ENCODE measurements around the gene ZNF518B. TPM values are rescaled to one million over a fixed set of nuclear protein-coding genes. Genes with fewer than 3 reads are reported as not detected.

The ZNF518B gene
- total and polyA plus RNA-seq, 9 of the 15 experiments (the other 6 are each of a cell fraction or from before 2014, with no cell fraction given) = 13.1 to 48.9 (median 37.5) TPM

- intact Hi-C loops (cut with micrococcal nuclease) (no loop called here), in situ Hi-C loops (cut with MboI) (no loop called here)
- Histone ChIP-seq H3K27ac (ENCODE audit: extremely low read depth, low read depth, low read length) (no peak overlapping the region), H3K27me3 (ENCODE audit: control insufficient read depth in 2 of 2, insufficient read depth in 2 of 2, low read length in 2 of 2) (peaks cover 8 to 17% of the 10 kb centered on the region in 2 experiments; a peak in 3 of 5 replicates), H3K4me1 (replicated peaks in 1 of 2; ENCODE audit: control insufficient read depth in 2 of 2, insufficient read depth in 2 of 2, low read length in 2 of 2) (peaks cover 0 to 12% of the 10 kb centered on the region in 2 experiments; a peak in 3 of 5 replicates), H2AFZ (ENCODE audit: low read depth, low read length) (no peak overlapping the region), H3K9me3 (replicated peaks; ENCODE audit: control insufficient read depth, insufficient read depth, low read depth, low read length) (no peaks in the 10 kb centered on the region), H3K9ac (ENCODE audit: insufficient read depth in 1 of 2, low read depth in 2 of 2, low read length in 2 of 2) (no peak overlapping the region), H4K20me1 (replicated peaks; ENCODE audit: control insufficient read depth, insufficient read depth, low read length) (no peaks in the 10 kb centered on the region), H3K4me3 (no peak overlapping the region), H3K36me3 (ENCODE audit: control insufficient read depth, insufficient read depth, low read length) (no peaks in the 10 kb centered on the region), H3K4me2 (ENCODE audit: insufficient read depth, low read length) (no peak overlapping the region), H3K9me1 (ENCODE audit: control insufficient read depth, insufficient read depth, low read length) (no peaks in the 10 kb centered on the region), H3K79me2 (ENCODE audit: control insufficient read depth, insufficient read depth, low read length) (no peaks in the 10 kb centered on the region)
- FAIRE-seq = no peak
- POLR2A ChIA-PET = no interaction called here
- DNase-seq (ENCODE audit: extremely low read depth in 1 of 4, low spot score in 3 of 4) = no peak
- CTCF ChIA-PET (ENCODE audit: low intra/inter-chr PET ratio) = no interaction called here
- no peak for ATAC-seq
- TF ChIP-seq FOXA1 (IDR thresholded peaks at IDR 0.05; ENCODE audit: borderline replicate concordance) = no peak
- TF ChIP-seq NR4A1 (CRISPR knock-in tag; IDR thresholded peaks at IDR 0.05) = no peak
- TF ChIP-seq NR4A1 (tag; IDR thresholded peaks at IDR 0.05) = no peak
- TF ChIP-seq ZNF707 (CRISPR knock-in tag; conservative IDR thresholded peaks at IDR 0.05) = no peak
- TF ChIP-seq, protein P1, sequence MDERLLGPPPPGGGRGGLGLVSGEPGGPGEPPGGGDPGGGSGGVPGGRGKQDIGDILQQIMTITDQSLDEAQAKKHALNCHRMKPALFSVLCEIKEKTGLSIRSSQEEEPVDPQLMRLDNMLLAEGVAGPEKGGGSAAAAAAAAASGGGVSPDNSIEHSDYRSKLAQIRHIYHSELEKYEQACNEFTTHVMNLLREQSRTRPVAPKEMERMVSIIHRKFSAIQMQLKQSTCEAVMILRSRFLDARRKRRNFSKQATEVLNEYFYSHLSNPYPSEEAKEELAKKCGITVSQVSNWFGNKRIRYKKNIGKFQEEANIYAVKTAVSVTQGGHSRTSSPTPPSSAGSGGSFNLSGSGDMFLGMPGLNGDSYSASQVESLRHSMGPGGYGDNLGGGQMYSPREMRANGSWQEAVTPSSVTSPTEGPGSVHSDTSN (CRISPR knock-in tag; IDR thresholded peaks at IDR 0.05; ENCODE audit: low read depth) = no peak
- TF ChIP-seq, protein P1 (tag; conservative IDR thresholded peaks at IDR 0.05; ENCODE audit: low read depth) = no peak
- TF ChIP-seq, protein P2, sequence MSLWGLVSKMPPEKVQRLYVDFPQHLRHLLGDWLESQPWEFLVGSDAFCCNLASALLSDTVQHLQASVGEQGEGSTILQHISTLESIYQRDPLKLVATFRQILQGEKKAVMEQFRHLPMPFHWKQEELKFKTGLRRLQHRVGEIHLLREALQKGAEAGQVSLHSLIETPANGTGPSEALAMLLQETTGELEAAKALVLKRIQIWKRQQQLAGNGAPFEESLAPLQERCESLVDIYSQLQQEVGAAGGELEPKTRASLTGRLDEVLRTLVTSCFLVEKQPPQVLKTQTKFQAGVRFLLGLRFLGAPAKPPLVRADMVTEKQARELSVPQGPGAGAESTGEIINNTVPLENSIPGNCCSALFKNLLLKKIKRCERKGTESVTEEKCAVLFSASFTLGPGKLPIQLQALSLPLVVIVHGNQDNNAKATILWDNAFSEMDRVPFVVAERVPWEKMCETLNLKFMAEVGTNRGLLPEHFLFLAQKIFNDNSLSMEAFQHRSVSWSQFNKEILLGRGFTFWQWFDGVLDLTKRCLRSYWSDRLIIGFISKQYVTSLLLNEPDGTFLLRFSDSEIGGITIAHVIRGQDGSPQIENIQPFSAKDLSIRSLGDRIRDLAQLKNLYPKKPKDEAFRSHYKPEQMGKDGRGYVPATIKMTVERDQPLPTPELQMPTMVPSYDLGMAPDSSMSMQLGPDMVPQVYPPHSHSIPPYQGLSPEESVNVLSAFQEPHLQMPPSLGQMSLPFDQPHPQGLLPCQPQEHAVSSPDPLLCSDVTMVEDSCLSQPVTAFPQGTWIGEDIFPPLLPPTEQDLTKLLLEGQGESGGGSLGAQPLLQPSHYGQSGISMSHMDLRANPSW (CRISPR knock-in tag; IDR thresholded peaks at IDR 0.05) = no peak
- TF ChIP-seq RBM34 (IDR thresholded peaks at IDR 0.05; ENCODE audit: borderline replicate concordance, insufficient read depth, low read length) = no peak
- no peak for TF ChIP-seq POLR2AphosphoS5 (IDR thresholded peaks at IDR 0.05; ENCODE audit: control insufficient read depth, insufficient read depth, low read depth, low read length)
- no peak for TF ChIP-seq TEAD2 (tag; IDR thresholded peaks at IDR 0.05)
- TF ChIP-seq, protein P3, sequence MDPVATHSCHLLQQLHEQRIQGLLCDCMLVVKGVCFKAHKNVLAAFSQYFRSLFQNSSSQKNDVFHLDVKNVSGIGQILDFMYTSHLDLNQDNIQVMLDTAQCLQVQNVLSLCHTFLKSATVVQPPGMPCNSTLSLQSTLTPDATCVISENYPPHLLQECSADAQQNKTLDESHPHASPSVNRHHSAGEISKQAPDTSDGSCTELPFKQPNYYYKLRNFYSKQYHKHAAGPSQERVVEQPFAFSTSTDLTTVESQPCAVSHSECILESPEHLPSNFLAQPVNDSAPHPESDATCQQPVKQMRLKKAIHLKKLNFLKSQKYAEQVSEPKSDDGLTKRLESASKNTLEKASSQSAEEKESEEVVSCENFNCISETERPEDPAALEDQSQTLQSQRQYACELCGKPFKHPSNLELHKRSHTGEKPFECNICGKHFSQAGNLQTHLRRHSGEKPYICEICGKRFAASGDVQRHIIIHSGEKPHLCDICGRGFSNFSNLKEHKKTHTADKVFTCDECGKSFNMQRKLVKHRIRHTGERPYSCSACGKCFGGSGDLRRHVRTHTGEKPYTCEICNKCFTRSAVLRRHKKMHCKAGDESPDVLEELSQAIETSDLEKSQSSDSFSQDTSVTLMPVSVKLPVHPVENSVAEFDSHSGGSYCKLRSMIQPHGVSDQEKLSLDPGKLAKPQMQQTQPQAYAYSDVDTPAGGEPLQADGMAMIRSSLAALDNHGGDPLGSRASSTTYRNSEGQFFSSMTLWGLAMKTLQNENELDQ (CRISPR knock-in tag; IDR thresholded peaks at IDR 0.05; ENCODE audit: borderline replicate concordance) = no peak
- TF ChIP-seq GABPA (tag; conservative IDR thresholded peaks at IDR 0.05; ENCODE audit: low read depth) = no peak
- TF ChIP-seq NCOA1 (IDR thresholded peaks at IDR 0.05; ENCODE audit: low read depth) = no peak
- BruUV-seq (replicated peaks) = no TSS peak
- WGBS (ENCODE audit: insufficient coverage, low coverage, missing lambda C conversion rate) = 22% methylated on average over 6 of the region's 6 CpGs
Measured at GRCh38 chr4:10500776-10501175, 43.5 kb upstream of the ZNF518B start.

Data from K562 (cell line).